Measurements from ENCODE around the gene PRKAB1.
"Not testable (repeated sequence)": the region's sequence is repeated elsewhere in the genome, so short reads cannot be mapped to it uniquely, and the experiment has no call there.

PRKAB1 gene, protein sequence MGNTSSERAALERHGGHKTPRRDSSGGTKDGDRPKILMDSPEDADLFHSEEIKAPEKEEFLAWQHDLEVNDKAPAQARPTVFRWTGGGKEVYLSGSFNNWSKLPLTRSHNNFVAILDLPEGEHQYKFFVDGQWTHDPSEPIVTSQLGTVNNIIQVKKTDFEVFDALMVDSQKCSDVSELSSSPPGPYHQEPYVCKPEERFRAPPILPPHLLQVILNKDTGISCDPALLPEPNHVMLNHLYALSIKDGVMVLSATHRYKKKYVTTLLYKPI

DNA sequence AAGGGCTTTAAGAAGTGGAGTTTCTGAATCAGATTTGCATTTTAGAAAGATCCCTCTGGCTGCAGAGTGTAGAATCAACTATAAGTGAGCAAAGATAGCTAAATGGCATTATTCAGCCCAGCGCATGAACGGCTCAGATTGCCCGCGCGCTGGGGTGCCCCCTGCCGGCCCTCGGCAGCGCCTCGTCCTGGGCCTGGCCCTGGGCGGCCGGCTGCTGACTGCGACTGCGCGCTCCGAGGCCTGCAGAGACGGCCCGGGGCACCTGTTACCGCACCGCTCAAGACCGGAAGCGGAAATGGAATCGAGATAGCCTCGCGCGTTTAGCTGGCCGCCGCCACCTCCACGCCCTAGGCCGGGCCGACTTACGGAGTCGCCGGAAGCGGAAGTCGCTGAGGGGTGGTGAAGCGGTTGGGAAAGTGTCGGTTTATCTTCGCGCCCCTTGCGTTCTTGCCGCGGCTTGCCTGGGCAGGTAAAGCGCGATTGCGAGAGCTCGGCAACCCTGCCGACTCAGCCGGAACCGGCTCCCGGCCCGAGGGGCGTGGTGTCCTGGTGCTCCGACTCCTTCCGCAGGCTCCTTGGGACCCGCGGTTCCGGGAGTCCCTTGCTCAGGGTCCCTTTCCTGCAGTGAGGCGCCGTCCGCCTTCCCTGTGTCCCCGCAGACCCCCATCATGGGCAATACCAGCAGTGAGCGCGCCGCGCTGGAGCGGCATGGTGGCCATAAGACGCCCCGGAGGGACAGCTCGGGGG is at the start of gene PRKAB1:
Gene PRKAB1 (plus strand): TSS at position 557 of the 747 bp plus-strand sequence. CDS start 112 bp downstream, at position 669.
- peak; percentile 96 for DNase-seq

DNA sequence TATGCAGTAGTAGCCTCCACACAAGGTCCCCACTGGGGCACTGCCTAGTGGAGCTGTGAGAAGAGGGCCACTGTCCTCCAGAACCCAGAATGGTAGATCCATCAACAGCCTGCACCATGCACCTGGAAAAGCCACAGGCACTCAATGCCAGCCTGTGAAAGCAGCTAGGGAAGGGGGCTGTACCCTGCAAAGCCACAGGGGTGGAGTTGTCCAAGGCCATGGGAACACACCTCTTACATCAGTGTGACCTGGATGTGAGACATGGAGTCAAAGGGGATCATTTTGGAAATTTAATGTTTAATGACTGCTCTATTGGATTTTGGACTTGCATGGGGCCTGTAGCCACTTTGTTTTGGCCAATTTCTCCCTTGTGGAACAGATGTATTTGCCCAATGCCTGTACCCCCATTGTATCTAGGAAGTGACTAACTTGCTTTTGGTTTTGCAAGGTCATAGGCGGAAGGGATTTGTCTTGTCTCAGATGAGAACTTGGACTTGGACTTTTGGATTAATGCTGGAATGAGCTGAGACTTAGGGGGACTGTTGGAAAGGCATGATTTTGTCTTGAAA is 49.5 kb upstream of the PRKAB1 start:
- not testable (repeated sequence) for DNase-seq

DNA sequence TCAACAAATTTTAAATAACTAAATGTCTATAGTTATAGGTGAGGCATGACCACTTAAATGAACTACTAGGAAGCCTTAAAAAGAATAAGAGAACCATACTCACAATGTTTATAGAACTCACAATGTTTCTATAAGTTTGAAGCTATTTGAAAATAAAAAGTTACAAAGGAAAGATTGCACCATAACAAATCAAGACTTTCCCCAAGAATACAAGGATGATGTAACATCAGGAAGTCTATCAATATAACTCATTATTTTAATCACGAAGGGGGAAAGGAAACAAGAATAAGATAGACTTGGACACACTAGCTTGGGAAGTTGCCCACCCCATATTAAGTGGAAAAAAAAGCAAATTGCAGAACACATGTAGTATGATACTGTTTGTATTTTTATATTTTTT is 47.4 kb upstream of the PRKAB1 start:
- no peak for DNase-seq

DNA sequence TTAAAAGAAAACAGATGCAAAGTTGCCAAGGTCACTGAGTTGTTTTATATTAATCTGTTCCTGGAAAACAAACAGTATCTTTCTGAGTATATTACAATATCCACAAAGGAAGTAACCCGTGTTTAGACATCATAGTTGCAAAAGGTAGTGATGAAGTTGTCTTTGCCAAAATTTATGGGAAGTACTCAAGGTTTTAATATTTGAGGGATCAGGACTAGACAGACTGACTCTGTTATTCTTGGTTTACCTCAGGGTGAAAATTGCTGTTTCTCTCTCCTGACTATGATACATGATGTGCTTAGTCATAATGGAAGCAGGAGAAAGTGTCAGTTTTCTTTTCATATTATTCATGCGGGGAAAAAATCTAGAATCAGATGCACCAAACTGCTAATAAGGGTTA is 46.1 kb upstream of the PRKAB1 start:
- no peak for DNase-seq

DNA sequence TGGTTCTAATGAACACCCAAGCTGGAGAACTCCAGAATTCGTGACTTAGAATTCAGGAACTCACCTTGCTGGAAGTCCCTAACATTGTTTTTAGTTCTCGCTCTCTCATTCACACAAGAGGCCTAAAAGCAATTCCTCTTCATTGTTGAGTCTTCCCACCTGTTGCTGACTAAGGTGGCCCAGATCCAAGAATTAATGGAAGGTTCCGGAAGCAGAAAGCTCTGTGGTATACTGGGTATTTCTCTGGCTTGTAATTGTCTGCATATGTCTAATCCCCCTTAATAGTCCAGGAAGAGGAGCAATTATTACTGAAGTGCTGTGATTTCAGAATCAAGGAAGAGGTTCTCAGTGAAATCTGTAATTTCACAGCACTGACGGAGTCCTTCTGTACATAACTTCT is 43.0 kb upstream of the PRKAB1 start:
- peak; percentile 38 for DNase-seq

DNA sequence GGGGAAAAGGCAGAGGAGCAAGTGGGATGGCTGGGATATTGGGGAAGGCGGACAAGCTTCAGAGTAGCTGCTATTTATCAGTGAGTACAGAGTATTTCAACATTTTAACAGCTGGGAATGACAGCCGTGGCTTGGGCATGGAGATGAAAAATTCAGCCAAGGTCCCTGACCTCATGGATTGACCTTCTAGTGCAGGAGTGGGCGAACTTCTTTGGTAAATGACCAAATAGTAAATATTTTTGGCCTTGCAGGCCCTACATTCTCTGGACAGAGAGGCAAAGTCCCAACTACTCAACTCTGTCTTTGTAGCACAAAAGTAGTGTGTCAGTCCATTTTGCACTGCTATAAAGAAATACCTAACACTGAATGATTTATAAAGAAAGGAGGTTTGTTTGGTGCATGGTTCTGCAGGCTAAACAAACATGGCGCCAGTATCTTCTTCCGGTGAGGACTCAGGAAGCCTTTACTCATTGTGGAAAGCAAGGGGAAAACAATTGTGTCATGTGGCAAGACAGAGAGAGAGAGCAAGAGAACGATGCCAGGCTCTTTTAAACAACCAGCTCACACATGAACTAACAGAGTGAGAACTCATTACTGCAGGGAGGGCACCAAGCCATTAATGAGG is 40.8 kb upstream of the PRKAB1 start:
- no peak for DNase-seq

DNA sequence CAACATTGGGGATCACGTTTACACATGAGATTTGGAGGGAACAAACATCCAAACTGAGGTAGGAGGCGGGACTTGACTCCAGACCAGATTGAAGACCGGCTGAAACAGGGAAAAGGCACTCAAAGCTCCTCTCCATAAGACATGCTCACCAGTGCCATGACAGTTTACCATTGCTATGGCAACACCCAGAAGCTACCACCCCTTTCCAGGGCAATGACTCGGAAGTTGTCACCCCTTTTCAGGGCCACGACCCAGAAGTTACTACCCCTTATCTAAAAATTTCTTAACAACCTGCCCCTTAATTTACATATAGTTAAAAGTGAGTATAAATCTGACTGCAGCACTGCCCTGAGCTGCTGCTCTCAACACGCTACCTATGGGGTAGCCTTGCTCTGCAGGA is 40.2 kb upstream of the PRKAB1 start:
- no peak for DNase-seq

DNA sequence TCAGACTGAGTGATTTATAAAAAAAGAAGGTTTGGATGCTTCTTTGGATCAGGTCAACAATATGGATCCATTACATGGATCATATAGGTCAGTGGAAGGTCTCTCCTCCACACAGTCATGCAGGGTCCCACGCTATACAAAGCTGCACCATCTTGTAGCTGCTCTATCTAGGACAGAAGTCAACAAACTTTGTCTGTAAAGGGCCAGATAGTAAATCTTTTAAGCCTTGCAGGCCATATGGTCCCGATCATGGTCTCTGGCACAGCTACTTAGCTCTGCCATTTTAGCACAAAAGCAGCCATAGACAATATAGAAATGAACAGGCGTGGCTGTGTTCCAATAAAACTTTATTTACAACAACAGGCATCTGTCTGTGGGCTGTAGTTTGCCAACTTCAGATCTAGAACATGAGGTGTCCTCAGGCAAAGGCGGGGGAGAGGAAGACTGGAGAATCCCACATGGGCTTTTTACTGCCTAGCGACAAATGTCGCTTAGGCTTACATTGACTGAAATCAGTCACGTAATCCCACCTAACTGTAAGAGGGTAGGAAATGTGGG is 37.6 kb upstream of the PRKAB1 start:
- no peak for DNase-seq

DNA sequence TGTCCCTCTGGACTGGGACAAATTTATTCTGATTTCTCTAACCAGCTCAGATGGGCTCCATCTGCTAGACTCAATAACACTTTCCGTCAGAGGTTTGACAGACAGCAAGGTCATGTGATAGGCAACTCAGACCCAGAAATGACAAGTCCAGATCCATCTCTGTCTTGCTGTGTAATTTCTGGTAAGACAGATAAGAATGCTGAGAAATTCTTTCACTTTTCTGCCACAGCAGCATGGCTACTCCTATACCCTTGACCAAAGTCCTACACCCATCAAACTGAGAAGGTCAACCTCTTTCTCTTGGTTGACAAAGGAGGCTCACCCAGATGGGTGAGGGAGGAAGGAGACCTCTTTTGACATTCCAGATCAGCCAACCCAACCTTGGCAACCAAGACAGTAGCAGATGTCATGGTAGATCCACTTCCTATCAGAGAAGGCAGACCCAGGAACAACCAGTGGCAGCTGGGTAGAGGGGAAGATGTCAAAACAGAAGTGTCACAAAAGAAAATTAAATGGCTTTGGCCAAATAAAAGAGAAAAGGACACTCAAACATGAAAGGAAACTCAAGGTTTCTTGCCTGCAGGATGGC is 36.9 kb upstream of the PRKAB1 start:
- no peak for DNase-seq

DNA sequence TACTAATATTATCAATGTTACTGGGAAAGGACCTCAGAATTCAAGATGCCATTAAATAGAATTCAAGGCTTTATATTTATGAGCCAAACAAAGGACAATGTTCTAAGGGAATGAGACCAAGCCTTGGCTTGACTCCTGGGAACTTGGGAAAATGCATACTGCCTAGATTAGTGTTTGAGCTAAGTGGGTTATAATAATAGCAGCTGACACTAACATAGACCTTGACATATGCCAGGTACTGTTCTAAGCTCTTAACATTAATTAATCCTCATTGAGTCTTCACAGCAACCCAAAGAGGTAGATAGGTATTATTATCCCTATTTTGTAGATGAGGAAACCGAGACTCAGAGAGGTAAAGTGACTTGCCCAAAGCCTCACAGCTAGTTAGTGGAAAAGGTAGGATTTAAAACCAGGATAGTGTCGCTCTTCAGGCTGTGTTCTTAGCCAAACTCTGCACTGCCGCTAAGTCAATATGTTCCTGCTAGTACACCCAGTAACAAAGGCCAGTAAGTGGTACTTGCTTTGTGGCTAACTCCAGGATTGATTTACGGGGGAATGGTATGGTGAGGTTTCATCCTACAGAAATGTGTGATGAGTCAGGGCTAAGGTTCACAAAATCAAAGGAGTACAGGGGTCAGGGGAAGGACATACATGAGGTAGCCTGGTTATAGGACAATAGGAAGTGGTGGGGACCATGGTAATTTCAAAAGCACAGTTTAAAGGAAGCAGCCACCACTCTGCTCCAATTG is 35.8 kb upstream of the PRKAB1 start:
- DNase-seq: no peak

DNA sequence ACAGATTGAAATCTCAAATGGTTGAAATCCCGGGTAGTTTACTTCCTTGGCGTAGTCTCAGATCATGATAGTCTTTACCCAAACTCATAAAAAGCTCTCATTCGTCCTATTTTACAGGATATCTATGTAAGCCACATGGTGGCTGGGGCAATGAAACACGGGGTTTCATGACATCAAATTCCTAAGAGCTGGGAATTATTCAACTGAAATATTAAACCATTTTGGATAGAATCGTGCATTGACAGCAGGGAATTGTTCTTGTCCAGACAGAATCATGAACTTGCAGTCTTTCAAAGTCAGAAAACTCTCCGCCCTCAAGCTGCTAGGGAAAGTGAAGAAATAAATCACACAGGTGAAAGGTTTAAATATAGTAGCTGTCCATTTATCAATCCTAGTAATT is 33.2 kb upstream of the PRKAB1 start:
- DNase-seq: no peak

DNA sequence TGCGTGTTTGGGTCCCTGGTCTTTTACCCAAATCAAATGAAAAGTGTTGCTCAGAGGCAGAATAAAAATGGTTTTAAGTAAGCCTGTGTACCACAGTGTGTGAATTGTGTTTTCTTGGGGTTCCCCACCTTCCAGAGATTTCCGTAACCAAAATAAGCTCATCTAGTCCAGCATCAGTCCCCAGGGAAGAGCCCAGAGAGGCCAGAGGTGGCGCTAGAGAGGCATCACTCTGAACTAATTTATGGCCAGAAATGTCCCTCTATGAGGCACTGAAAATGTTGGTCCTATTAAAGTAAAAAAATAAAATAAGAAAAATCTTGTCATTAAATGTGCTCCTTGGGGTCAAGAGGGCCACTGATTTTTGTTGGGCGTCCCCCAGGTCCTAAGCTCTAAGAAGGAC is 24.9 kb upstream of the PRKAB1 start:
- no peak for DNase-seq

DNA sequence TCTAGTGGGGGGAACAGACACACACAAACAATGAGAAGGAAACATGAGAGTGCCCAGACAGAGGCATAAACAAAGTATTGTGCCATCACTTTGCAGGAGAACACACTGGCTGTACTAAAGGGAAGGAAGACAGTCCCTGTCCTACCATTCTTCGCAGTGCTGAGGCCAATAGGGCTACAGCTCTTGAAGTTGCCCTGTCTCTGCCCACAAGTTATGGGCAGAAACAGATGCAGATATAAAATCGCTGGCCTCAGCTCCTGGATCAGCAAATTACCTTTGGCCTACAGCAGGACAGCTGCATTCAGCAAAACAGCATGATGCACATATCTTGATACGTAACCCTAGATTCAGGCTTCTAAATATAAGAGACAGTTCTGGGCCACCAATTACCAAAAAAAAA is 23.0 kb upstream of the PRKAB1 start:
- DNase-seq: no peak

DNA sequence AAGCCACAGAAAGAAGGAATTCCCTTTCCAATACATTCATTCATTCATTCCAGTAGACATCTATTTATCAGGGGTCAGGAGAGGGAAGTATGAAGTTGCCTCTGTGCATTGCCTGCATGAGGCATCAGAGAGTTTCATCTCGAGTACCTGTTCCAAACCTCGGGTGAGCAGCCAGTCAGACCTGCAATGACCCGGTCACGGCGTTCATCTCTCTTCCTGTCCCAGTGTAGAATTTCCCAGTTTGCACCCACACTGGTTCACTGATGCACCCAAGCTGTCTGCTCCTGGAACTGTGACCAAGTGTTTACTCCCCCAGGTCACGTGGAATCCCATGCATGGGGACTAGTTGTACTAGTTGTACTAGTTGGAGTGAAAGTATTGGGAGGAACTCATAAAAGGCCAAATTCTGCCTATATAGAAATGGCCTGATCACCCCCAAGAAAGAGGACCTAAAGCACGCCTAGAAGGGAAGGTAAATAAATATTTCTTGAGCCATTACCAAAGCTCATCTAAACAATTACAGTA is 22.3 kb upstream of the PRKAB1 start:
- DNase-seq: no peak

DNA sequence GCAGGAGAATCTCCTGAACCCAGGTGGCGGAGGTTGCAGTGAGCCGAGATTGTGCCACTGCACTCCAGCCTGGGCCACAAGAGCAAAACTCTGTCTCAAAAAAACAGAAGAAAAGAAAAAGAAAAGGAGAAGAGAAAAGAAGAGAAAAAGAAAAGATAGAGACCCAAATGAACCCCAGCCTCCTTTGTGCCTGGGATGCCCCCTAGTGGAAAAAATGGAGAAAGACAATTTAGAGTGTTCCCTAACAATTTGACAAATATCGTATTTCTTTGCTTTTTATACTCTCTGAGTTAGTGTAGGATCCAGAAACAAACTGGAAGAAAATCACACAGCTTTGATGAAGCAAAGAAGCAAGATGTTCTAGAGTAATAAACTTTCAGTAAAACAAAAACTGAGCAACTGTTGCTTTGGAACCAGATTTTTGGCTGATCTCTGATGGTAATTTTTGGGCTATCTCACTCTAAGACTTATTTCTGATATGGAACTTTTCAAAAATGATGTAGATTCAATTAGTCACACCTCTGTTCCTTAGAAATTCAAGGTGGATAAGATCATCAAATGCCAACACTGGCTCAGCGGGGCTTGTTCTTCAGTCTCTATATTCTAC is 18.6 kb upstream of the PRKAB1 start:
- DNase-seq: no peak

DNA sequence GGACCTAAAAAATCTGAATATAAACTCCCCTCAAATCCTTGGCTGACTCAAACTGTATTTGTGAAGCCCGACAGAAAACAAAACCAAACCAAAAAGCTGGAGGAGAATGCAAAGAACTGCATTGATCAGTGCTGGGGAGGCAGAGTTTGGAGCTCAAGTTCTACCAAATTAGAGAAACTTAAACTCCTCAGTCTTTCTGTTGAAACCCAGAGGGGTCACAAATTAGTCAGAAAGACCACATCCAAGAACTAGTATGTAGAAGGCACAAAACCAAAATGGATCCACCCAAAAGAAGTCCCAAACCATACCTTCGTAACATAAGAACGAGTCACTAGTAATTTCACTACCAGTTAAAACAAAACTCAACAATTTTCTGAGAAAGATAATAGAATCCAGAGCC is 15.3 kb upstream of the PRKAB1 start:
- DNase-seq: no peak

DNA sequence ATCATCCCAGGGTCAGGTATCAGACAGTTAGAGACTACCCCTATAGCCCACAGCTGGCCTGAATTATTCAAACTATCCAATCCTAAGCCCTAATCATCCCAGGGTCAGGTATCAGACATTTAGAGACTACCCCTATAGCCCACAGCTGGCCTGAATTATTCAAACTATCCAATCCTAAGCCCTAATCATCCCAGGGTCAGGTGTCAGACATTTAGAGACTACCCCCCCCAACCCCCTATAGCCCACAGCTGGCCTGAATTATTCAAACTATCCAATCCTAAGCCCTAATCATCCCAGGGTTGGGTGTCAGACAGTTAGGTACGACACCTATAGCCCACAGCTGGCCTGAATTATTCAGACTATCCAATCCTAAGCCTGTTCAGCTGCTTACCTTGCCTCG is 10.9 kb upstream of the PRKAB1 start:
- not testable (repeated sequence) for DNase-seq

DNA sequence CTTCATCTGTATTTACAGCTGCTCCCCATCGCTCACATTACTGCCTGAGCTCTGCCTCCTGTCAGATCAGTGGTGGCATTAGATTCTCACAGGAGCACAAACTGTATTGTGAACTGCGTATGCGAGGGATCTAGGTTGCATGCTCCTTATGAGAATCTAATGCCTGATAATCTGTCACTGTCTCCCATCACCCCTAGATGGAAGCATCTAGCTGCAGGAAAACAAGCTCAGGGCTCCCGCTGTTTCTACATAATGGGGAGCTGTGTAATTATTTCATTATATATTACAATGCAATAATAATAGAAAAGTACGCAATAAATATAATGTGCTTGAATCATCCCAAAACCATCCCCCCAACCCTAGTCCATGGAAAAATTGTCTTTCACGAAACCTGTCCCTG is 9.8 kb upstream of the PRKAB1 start:
- DNase-seq: not testable (repeated sequence)

DNA sequence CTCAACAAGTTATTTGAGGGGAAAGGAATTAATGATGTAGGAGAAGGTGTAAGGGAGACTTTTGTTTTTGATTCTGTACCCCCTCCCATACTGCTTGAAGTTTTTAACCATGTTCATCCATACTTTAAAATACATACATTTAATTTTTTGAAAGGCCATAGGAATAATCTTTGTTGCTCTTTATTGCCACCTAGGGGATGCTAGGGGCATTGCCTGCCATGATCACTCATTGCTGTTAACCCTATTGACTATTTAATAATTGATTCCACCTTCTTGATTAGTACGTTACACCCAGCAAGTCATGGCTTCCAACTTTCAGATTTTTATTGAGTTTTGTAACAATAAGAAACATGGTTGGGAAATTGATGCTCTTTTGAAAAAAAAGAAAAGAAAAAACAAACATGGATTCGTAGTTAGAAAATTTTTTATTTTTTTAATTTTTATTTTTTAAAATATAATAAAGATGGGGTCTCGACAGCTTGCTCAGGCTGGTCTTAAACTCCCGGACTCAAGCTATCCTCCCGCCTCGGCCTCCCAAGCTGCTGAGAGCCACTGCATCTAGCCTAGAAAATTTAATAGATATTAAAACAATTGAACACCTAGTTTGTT is 8.5 kb upstream of the PRKAB1 start:
- no peak for DNase-seq

DNA sequence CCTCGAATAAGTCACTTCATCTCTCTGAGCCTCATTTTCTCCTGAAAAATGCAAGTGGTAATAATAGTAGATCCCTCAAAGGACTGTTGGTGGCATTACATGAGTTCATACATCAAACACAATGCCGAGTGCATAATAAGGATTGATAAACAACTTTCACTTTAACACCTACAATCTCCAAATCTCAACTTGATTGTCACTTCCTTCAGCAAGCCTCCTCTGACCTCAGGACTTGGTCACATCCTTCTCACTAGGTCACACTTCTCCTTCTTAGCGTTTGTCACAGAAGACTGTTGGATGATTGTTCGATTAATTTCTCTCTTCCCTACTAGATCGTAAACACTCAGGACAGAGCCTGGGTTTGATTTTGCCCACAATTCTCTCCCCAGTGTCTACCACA is 7.9 kb upstream of the PRKAB1 start:
- no peak for DNase-seq

DNA sequence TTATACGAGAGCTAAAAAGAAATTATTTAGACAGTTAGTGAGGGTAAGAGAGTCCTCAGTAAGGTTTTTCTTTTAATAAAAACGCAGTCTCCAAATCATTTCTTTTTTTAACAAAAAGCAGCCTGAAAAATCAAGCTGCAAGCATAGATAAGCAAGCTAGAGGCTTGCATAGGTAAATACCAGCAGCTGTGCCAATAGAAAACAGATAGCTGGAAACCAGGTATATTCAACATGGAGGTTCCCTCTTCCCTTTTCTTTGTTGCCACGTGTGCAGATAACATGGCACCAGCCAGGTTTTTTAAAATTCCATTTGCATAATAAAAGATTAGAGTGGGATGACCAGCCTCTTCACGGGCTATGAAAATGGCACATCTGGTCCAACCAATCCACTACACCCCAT is 6.1 kb upstream of the PRKAB1 start:
- DNase-seq: no peak

All from NCI-H1092 (cell line).